GM12878 (cell line): ENCODE data around the gene FAM98C. TPM values are rescaled to one million over a fixed set of nuclear protein-coding genes. Genes with fewer than 3 reads are reported as not detected.

Experiments used
- EZH2 ChIP-seq: IDR thresholded peaks from 2 replicates; pipeline ENCODE4 v1.6.1; 2012; ENCODE audit warnings: low read depth, mild to moderate bottlenecking, control low read depth, inconsistent platforms, low read length, borderline replicate concordance; ENCODE audit not compliant: control insufficient read depth
- ZBTB33 ChIP-seq: fragments of 450-650 bp; IDR thresholded peaks from 2 replicates; pipeline ENCODE4 v1.6.1; 2017; ENCODE audit warnings: mild to moderate bottlenecking
- ZBTB40 ChIP-seq: fragments of 450-650 bp; IDR thresholded peaks from 2 replicates; pipeline ENCODE4 v1.6.1; 2016; ENCODE audit warnings: mild to moderate bottlenecking, moderate library complexity, borderline replicate concordance
- polyA plus RNA-seq, 11 experiments: library from polyadenylated mRNA; depleted of rRNA in 4 of 11; unstranded in 6 of 11; stranded (reverse) in 5 of 11; fragments of >200 nt; fragmentation: Nextera tagmentation in 4 of 11; fragmentation: Illumina TruSeq in 1 of 11; extraction: Ambion mirVana in 4 of 11; extraction: Trizol in 1 of 11; gene quantifications; 1 replicate in 1 of 11; 2 replicates in 10 of 11; pipeline versions ENCODE4 v1.2.1 to v1.2.3, GENCODE V29; 2011 to 2016; ENCODE audit warnings: inconsistent platforms in 2 of 11, missing spikeins in 2 of 11, low read depth in 1 of 11
- total RNA-seq, 4 experiments: library from RNA; depleted of rRNA in 3 of 4; stranded (reverse); fragments of >200 nt in 3 of 4; fragmentation: Illumina TruSeq in 1 of 4; extraction: Trizol in 1 of 4; gene quantifications; 2 replicates each; pipeline versions ENCODE4 v1.2.1 to v1.2.3, GENCODE V29; 2013 to 2021
- TF ChIP-seq, protein P1 (sequence below): IDR thresholded peaks from 2 replicates; pipeline ENCODE4 v1.6.1; 2011; ENCODE audit warnings: borderline replicate concordance, low read depth, mild to moderate bottlenecking, moderate library complexity, mixed read lengths, low read length; ENCODE audit not compliant: insufficient read depth; ENCODE audit errors: extremely low read length

FAM98C gene
- total and polyA plus RNA-seq, 10 of the 15 experiments (the other 5 are each of a cell fraction or from before 2014, with no cell fraction given), result 1.4 to 17.2 (median 9.5) TPM

- no peak for TF ChIP-seq ZBTB40
- TF ChIP-seq, protein P1, sequence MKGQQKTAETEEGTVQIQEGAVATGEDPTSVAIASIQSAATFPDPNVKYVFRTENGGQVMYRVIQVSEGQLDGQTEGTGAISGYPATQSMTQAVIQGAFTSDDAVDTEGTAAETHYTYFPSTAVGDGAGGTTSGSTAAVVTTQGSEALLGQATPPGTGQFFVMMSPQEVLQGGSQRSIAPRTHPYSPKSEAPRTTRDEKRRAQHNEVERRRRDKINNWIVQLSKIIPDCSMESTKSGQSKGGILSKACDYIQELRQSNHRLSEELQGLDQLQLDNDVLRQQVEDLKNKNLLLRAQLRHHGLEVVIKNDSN, result no peak
- TF ChIP-seq EZH2, result no peak
- TF ChIP-seq ZBTB33, result no peak
Observed at GRCh38 chr19:38392707-38393308, 10.1 kb upstream of the FAM98C start (continued).
